HG03135 (cell line): ENCODE data around the gene PHB1.

ENCODE experiments used
- ATAC-seq: cut with Tn5 transposase; IDR thresholded peaks from one replicate; pipeline ENCODE4 v1.9.1; 2021; ENCODE audit warnings: mild to moderate bottlenecking, moderate library complexity; ENCODE audit not compliant: unreplicated experiment

Gene PHB1

DNA sequence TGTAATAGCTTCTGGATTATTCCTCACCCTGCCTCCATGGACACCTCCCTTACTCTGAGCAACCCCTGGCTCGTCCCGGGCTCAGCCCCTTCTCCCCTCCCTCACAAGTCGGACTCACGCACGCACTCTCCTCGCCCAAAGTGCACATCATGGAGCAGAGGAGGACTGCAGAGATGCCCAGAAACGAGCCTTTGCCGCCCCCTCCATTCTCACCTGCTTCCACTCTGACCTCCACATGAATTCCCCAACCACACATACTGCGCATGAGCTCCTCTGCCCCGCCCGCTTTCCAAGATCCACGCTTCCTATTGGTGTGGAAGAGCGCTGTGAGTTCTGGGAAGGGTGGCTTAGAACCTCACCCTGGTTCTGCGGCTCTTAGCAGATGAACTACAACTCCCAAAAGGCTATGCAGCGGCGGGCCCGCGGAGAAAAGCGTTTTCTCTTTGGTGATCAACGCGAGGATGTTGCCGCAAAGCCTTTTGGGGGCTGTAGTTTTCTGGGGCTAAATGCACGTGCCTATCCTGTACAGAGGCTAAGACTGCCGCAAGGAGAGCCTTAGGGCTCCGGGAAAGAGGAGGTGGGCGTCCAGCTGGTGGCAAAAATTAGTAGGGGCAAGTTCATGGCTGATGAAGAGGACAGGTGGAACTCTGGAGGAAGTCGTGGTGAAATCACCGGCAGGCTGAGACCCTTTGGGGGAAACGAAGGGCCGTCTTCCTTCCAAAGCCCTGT lies at the start of gene PHB1:
Gene PHB1, minus strand, starts transcription at position 261 of the 729 bp plus-strand sequence. CDS start 1,618 bp downstream, outside the sequence.
- ATAC-seq = peak; percentile 98

DNA sequence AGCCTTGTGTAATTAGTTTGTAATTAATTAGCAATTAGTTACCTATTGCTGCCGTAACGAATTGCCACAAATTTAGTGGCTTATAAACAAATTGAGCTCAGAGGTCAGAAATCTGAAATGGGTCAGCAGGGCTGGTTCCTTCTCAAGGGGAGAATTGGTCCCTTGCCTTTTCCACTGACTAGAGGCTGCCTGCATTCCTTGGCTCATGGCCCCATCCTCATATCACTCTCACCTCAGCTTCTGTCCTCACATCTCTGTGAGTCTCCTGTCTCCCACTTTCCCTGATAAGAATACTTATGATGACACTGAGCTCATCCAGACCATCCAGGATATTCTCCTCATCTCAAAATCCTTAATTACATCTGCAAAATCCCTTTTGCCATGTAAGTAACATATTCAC lies 49.4 kb upstream of the PHB1 start:
- ATAC-seq = no peak

DNA sequence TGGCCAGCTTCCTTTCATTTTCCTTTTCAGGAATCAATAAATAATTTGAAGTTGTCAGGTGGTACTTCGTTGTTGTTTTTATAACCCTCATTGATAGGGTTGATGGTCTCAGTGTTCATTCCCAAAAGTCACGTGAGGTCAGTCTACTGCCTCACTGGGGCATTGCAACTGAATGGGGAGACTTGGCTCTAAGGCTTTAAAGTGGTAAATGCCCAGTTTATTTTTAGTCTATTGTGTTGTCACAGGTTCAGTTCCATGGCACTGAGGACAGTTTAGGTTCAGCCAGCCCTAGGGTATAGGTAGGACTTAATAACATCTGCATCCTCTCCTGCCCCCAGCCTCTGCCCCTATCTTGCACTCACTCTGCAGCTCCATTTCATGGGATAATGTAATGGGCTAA lies 46.9 kb upstream of the PHB1 start:
- ATAC-seq = no peak

DNA sequence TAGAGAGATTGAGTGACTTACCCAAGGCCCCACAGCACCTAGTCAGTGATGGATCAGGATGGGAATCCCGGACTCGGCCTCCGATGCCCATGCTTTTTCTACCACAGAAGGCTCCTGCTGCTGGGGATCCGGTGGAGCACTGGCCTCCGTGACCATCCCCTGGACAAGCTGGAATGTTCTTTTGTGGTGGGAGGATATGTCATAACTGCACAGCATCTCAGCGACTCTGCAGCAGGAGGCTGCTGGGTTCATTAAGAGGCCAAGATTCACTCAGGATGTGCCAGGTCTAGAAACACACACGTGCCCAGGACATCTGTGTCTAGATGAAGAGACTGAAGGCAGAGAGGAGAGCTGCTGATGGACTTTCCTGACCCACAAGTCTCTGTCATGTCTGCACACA lies 45.7 kb upstream of the PHB1 start:
- ATAC-seq = no peak

DNA sequence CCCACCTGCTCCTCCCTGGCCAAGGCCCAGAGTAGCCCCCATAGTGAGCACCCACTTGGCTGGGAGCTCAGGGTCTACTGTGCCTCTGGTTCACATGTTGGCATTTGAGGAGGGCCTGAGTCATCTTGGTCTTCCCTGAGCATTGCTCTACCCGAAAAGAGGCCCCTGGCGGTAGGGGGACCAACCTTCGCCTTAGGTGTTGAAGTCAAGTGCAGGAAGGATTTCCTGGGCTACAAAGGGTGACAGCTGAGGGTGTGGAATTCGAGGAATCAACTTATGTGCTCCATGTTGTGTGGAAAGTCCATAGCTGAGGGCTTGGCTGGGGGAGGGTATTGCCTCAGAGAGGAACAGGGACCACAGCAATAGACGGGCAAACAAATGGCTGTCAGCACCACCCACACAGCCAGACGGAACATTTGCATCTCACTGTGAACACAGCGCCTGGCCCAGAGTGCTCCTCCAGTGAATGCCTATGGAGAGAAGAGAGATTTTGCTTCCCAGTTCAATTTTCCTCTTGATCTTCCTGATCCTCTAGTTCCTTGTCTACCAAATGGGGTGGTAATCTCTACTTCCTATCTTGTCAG lies 44.8 kb upstream of the PHB1 start:
- ATAC-seq = no peak

DNA sequence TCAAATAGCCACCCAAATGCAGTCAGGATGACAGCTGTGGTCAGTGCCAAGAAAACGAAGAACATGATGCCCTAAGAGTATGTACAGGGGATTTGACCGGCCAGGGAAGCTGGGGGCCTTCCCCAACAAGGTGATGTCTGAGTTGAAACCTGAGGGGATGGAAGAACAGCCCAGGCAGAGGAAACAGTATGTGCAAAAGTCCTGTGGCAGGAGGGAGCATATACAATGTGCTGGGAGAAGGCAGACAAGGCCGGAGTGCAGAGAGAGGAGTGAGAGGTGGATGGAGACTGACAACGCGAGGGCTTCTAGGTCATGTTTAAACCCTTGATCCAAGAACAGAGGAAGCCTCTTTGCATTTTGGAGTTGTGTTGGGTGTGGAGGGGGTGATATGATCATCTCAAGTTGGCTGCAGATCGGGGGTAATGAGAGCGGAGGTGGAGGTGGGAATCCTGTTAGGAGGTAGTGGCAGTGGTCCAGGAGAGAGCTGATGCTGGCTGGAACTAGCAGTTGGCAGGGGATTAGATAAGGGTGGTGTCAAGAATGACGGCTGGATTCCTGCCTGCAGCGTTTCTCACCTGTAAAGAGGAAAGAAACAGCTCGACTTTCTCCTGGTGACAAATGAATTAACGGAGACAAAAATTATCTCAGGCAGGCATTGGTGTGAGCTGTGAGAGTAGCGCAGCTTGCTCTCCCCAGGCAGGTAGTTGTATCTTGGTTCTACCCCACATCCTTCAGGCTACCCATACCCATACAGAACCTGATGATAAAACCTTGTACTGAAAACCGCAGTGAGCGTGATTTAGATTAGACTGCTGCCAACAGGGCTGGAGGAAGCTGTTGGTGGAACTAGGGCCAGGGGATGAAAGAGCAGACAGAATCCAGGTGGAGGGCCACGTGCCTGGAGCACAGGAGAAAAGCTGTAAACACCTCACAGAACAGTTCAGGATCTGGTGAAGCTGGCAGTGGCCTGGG lies 43.2 kb upstream of the PHB1 start:
- ATAC-seq = no peak

DNA sequence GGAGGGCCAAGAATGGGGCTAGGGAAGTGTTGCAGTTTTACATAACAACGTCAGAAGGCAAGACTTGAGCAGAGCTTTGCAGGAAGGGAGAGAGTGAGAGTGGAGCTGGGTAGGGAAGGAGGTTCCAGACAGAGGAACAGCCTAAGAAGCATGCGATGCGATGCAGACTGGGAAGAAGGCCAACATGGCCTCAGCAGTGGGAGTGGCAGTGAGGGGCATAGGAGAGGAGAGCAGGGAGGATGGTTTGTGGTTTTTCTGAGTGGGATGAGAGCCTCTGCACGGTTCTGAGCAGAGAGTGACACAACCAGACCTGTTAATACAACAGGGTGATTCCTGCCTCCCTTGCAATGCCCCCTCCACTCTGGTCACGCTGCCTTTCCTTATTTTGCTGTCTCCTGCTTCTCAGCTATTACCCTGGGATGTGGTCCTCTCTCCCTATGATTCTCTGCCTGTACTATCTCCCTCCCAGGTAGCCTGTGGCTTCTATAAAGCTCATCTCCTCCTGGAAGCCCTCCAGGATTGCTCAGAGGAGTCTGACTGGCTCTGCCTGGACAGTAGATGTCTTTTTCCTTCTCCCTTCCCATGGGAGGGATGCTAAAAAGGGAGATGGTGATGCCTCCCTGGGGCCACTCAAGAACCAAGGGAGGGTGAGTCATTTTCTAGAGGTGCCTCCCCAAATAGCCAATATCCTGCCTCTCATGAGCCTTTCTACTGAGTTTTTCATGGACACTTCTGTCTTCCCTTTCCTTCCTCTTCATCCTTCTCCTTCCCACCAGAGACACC lies 41.7 kb upstream of the PHB1 start:
- ATAC-seq = no peak

DNA sequence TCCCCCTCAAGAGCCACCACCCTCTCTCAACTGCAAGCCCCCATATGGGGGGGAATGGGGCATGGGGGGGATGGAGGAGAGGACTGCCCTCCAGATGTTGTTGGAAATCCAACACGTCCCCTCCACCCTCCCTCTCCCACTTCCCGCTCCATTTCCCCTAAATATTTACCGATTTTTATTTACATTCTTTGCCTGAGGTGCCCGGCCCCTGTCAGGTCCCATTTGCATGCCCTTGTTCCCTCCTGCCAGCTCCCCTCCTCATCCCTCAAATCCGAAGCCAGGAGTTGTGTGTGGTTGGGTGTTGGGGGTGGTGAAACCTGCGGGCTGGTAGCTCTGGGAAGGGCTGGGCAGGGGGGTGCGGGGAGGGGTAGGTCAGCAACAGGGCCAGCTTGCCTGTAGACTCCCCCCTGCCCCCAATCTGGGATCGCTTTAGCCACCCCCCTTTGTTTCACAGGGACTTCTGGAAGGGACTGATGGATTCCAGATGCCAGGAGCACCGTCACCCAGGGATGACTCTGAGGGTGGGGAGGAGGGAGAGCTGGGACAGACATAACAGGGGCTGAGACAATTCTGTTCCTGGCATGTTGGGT lies 40.7 kb upstream of the PHB1 start:
- no peak for ATAC-seq

DNA sequence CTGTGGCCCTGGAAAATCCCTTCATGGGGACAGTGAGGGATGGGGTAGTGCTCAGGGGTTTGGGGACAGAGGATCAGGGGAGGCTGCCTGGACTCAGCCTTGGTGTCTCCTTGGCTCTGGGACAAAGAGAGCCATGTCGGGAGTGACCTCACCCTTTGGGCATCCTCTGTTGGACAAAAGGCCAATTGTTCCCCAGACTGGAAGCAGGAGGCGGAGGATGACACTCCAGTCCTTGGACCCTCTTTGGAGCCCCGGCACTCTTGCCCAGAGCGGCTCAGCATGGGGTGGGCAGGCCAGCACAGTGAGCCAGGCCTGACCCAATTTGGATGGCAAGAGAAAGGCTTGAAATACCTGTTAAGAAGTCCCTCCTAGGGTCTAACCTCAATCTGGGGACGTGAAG lies 39.4 kb upstream of the PHB1 start:
- ATAC-seq = no peak

DNA sequence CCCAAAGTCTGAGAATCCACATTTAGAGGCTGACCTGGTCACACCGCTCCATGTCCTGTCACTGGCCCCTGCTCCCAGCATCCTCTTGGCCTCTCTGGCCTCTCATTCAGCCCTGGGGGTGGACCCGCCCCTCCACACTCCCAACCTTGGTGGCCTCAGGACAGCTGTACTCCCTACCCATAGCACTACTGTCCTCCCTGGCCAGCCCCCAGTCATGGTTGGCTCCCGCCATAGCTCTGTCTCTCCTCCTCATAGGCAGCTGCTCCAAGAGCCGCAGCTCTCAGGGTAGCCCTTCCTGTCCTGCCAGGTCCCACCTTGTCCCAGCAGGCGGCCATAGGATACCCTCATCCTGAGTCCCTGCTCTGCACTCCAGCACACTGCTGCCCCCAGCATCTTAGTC lies 38.0 kb upstream of the PHB1 start:
- no peak for ATAC-seq

DNA sequence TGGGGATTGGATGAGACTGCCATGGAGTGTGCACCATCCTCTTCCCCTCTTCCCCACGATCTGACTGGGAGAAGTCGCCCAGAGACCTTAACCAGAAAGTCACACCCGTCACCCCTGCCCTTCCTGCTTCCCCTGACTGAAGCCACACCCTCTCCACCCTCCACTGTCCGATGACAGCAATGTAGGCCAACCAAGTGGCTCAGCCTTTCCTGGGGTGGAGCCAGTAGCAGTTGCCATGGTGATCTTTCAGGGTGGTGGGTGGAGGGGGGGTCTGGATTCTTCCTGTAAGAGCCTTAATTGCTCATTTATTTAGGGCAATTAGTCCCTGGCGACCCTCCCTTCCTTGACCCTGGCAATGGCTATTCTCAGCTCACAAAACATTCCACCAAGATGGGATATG lies 37.5 kb upstream of the PHB1 start:
- ATAC-seq = no peak

DNA sequence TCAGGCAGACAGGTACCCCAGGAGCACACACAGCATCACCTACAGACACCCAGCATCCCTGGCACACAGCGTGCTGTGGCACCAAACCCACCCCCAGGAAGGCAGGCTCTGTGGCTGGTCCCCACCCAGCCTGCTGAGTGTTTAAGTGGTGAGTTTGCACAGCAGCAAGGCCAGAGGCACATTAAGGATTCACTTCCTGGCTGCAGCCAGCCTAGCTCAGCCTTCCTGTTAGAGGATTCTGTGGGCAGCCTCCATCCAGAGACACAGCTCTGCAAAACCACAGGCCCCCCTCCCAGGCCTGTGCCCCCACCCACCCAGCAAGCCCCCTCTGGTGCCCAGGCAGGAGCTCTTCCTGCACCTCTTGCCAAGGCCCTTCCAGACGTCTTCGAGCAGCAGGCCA lies 36.1 kb upstream of the PHB1 start:
- no peak for ATAC-seq

DNA sequence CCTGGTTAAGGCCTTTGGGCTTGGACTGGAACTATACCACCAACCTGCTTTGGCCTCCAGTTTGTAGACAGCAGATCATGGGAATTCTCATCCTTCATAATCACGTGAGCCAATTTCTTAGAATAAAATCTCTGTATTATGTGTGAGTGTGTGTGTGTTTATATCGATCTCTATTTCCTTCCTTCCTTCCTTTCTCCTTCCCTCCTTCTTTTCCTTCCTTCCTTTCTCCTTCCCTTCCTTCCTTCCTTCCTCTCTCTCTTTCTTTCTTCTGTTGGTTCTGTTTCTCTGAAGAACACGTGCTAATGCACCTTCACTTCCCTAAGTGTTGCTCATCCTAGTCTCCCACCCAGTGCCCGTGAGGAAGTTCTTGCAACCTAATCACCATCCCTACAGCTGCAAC lies 35.5 kb upstream of the PHB1 start:
- ATAC-seq = no peak

DNA sequence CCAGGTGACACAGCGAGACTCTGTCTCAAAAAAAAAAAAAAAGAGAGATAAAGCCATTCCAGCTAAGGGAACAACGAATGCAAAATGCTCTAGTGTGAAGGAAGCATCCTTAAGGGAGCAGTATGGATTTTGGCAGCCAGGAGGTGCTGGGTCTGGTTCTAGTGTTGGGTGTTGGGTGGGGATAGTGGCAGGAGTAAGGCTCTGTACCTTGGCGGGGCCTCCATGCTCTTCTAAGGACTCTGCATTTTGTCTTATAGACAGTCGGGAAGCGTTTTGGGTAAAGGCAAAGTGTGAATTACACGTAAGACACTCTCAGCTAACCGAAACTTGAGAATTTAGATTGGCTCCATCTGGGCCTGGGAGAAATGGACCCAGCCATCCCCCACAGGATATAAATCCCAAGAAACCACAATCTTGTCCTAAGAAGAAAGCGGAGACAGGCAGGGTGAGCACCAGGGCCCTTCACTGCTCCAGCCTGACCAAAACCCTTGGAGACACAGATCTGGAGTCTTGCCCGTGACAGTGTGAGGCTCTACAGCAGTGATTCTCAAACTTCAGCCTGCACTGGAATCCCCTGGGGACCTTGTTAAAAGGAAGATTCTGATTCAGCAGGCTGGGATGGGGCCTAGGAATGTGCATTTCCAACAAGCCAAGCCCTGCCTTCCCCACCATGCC lies 33.1 kb upstream of the PHB1 start:
- ATAC-seq = no peak

DNA sequence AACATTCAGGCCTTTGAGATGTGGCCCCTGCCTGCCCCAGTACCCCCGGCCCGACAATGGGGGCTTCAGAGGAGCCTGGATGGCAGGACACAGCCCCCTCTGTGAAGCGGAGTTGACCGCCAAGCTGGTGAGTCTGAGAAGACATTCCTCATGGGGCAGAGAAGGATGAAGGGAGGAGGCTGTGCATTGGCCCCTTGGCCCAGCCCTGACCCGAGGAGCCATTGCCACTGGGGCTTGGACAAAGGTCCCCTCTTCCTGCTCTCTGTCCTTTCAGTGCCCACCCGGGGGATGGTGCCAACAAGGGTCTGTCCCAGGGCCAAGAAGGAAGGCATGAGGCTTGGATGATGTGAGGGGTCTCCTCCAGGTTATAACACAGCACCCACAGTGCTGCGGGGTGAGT lies 30.9 kb upstream of the PHB1 start:
- ATAC-seq = no peak

DNA sequence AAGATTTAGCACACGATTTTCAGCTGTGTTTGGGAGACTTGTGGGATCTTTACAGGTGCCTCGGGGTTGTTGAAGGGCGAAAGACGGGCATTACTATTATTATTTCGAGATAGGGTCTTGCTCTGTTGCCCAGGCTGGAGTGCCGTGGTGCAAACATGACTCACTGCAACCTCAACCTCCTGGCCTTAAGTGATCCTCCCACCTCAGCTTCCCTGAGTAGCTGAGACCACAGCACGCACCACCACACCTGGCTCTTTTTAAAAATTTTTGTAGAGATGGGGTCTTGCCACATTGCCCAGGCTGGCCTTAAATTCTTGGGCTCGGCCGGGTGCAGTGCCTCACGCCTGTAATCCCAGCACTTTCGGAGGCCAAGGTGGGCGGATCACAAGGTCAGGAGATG lies 29.7 kb upstream of the PHB1 start:
- ATAC-seq = no peak

DNA sequence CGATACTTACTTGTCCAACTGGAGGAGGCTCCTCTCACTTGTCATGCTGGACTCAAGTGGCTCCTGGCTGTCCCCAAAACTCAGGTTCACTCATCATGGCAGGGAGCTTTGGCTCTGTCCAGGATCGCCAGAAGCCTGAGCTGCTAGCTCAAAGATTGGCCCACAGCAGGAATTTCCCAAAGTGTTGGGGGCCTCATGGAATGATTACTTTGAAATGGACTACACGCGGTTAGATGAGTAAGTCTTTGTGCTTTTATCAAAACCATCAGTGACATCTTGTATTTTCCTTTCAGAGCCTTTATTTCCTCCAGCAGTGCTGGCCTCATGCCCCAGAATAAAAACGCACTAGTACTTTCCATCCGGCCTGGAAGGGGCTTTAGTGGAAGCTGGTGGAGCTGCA lies 29.2 kb upstream of the PHB1 start:
- ATAC-seq = no peak

DNA sequence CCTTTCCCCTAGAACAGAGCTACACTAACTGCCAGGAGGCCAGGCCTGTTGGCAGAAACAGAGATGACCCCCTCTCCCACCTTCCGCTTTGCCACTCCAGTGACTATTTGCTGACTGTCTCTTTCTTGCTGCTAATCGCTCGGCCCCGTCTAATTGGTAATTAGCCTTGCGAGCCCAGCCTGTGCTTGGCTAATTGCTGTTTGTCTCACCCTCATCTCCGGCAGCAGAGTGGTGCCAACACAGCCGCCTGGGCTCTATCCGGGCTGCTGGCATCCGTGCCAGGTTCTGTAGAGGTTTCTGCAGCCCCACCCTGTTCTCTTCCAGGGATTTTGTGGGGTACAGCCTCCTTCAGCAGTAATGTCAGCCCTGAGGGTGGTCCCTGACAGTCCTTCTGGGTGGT lies 27.4 kb upstream of the PHB1 start:
- ATAC-seq = no peak

DNA sequence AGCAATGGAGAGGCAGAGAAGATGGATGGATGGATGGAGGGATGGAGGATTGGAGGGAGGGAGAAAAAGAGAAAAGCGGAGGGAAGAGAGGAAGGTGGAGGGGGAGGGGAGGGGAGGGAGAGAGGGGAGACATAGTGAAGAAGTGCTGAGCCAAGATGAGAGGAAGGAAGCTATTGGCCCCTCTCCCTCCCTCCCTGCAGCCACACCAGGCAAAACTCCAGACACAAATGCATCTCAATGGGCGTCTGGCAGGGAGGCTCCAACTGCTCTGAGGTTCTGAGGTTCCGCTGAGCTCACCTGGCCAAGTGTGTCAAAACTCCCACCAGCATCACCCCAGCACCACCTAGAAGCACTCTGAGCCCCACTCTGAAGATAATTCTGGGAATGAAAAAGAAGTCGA lies 26.9 kb upstream of the PHB1 start:
- no peak for ATAC-seq

DNA sequence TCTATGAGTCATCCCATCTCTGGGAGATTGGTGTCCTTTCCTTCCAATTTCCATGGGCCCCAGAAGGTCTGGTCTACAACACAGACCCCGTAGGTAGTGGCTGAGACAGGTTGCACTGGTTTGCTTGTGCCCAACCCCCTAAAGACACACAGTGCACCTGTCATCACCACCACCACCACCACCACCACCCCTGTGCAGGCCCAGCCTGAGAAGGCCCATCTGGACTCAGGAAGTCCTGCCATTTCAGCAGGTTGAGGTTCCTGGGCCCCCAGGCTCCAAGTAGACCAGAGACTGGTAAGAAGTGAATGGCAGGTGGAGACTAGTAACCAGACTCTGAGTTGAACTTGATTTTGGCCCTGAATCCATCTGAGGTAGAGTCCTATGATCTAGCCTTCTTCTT lies 25.9 kb upstream of the PHB1 start:
- no peak for ATAC-seq
